Measurements from ENCODE around the gene SLC25A52.
A peak's percentile ranks its signal among the peaks of the same experiment; 100 is the strongest.
"Not testable (repeated sequence)": the region's sequence is repeated elsewhere in the genome, so short reads cannot be mapped to it uniquely, and the experiment has no call there.

SLC25A52 gene, protein sequence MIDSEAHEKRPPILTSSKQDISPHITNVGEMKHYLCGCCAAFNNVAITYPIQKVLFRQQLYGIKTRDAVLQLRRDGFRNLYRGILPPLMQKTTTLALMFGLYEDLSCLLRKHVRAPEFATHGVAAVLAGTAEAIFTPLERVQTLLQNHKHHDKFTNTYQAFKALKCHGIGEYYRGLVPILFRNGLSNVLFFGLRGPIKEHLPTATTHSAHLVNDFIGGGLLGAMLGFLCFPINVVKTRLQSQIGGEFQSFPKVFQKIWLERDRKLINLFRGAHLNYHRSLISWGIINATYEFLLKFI

DNA sequence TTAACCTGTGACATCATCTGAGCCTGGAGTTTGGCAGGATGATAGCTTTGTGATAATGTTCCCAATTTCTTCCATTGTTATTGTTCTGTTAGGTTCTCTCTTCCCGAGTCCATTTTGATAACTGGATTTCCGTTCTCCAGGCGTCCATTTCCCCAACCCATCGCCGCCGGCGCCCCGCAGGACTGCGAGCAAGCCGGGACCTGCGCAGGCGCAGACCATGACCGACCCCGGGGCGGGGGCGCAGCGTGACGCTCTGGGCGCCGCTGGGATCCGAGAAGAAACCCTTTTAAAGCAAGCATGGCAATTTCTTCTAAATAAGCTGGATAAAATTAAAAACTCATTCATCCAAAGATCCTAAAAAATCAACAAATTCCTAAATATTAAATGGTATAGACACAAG is at the start of gene SLC25A52:
TSS of gene SLC25A52 (minus strand) at position 186 of the 400 bp plus-strand sequence. CDS start 219 bp downstream, outside the sequence.
- DNase-seq (ENCODE audit: low read depth), result no peak

DNA sequence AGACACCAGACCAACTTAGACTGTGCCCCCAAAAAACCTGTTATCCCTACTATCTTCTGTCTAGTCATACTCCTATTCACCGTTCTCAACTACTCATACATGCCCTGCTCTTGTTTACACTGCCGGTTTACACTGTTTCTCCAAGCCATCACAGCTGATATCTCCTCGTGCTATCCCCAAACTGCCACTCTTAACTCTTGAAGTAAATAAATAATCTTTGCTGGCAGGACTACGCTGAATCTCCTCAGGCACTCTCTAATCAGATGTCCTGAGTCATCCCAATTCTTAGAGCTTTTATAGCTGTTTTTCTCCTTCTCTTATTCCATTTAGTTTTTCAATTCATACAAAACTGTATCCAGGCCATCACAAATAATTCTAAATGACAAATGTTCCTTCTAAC is 48.4 kb upstream of the SLC25A52 start:
- DNase-seq (ENCODE audit: low read depth), result not testable (repeated sequence)

DNA sequence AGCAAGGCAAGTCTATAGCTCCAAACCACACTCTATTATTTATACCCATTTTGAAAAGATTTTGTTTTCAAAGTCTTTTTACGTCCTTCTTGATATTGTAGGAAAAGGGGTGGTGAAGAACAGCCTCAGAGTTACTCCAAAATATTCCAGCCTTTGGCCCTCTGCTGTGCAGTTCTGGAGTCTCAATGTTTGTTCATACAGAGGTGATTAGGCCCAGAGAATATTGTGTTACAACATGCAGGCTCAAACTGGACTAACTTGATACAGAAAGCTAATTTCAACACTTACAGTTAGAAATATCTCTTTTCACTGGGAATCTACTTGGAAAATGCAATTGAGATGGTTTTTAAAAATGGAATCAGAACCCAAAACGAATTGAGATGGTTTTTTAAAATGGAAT is 40.4 kb upstream of the SLC25A52 start:
- DNase-seq (ENCODE audit: low read depth), result no peak

DNA sequence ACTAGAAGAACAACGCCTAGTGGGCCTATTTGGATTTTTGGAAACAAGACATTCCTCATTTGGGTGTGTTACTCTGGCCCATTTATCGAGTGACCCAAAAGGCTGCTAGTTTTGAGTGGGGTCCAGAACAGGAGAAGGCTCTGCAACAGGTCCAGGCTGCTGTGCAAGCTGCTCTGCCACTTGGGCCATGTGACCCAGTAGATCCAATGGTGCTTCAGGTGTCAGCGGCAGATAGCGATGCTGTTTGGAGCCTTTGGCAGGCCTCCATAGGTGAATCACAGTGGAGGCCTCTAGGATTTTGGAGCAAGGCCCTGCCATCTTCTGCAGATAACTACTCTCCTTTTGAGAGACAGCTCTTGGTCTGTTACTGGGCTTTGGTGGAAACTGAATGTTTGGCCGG is 38.6 kb upstream of the SLC25A52 start:
- DNase-seq (ENCODE audit: low read depth), result not testable (repeated sequence)

DNA sequence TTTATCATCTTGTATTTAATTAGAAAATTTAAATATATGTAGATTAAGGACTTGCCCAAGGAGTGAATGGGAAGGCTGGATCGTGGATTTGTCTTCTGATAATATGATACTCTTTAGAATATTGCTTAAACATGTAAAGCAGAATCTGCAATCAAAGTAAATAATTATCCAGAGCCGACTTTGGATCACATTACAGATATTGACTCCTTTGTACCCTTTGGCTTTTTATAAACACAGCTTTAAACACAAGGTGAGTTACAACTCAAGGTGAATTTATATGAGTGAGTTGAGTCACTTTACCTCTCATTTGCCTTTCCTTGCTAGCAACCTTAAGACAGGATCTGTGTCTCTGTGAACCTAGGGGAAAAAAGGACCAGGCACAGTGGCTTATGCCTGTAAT is 37.7 kb upstream of the SLC25A52 start:
- no peak for DNase-seq (ENCODE audit: low read depth)

DNA sequence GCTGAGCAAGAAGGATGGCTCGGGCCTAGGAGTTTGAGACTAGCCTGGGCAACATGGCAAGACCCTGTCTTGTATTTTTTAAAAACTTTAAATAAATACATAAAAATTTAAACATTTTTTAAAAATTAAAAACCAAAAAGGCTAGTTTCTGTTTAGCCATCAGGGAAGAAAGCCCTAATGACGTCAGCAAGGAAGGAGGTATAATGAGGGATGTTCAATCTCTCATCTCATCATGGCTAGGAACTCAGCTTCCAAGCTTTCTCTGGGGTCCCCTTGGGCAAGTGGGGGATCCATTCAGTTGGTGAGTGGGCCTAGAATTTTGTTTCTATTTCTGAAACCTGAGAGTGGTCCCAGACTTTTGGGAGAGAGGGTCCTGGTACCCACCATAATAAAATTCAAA is 35.1 kb upstream of the SLC25A52 start:
- no peak for DNase-seq (ENCODE audit: low read depth)

DNA sequence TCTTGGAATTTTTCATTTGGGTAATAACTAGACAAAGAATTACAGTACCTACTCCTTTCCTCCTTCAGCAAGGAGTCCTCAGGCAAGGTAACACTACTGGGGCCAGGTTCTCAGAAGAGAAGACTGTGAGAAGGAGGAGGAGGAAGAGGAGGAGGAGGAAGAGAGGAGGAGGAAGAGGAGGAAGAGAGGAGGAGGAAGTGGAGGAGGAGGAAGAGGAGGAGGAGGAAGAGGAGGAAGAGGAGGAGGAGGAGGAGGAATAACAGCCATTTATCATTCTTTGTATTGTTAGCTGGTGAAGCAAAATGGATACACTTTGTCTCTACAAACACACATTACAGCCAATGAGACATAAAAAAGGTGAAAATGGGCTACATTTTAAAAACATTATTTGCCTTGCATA is 32.9 kb upstream of the SLC25A52 start:
- DNase-seq (ENCODE audit: low read depth), result no peak

DNA sequence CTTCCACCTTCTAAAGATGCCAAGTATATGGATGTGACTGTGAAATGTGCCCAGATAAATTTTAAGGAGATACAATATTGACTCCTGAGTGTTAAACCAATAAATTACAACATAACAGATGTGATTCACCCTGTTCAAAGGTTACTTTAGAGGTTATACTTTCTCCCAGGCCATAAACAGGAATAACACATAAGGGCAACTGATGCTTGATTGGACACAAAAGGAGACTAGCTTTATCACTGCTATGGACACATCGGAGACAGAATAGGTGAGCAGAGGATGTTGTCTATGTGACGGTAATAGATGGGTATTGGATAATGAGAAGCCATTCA is 31.9 kb upstream of the SLC25A52 start:
- DNase-seq (ENCODE audit: low read depth), result no peak

DNA sequence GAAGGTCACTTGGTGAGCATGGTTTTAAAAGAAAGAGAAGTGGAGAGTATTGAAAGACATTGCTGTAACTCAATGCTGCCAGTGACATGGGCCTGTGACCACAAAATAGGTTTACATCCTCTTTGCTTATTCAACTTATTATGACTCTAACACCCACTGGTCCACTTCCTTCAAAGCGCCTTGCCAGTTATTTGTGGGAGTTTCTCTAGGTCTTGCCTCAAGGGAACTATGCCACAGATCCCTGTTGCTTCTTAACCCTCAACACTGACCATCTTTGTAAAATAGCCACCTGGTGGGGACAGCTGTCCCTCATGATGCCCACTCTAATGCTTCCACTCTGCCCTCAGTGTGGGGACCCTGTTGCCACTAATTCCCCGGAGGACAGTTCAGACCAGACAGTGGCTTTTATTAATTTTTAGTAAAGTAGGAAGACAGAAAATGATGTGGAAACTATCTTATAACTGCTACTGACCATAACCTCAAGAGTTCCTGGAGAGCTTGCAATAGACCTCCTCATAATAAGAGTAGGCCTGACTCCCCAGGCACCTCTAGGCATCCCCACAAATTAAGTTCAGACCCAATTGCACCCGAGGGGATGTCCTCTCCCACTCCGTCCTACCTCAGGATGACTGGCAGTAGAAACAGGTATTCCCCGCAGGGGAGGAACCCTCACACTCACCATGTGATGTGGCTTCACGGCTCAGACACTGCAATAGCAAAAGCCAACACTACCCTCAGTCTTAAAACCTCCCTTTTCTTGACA is 31.3 kb upstream of the SLC25A52 start:
- DNase-seq (ENCODE audit: low read depth), result no peak

DNA sequence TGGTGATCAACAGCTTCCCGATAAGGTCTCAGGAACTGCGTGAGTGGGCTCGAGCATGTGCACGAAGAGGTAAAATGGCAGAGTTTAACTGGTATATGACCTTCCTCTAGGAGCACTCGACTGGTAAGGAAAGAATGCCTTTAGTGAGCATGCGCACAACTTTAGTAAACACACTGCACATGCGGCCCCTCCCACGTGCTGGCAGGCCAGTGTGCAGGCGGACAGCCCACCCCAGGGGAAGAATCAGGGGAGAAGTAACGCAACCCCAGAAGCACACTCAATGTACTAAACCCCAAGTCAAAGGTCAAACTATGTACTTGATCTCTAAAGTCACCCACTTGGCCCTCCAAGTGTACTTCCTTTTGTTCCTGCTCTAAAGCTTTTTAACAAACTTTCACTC is 28.7 kb upstream of the SLC25A52 start:
- no peak for DNase-seq (ENCODE audit: low read depth)

DNA sequence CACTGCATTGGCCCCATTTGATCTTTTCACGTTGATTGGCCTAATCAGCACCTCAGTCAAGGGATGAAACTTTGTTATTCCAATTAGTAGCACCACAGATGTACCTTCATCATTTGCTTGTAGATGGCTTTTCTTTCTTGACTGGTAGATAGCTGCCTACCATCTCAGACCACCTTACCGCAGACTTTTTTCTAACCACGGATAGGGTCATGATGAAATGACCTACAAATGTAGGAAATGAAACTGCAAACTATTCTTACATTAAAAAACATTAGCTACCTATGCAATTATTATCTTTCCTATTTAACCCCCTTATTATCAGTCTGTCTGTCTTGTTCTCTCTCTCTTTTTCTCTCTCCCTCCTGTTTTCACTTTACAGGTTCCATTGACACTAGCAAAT is 22.4 kb upstream of the SLC25A52 start:
- DNase-seq (ENCODE audit: low read depth), result no peak

DNA sequence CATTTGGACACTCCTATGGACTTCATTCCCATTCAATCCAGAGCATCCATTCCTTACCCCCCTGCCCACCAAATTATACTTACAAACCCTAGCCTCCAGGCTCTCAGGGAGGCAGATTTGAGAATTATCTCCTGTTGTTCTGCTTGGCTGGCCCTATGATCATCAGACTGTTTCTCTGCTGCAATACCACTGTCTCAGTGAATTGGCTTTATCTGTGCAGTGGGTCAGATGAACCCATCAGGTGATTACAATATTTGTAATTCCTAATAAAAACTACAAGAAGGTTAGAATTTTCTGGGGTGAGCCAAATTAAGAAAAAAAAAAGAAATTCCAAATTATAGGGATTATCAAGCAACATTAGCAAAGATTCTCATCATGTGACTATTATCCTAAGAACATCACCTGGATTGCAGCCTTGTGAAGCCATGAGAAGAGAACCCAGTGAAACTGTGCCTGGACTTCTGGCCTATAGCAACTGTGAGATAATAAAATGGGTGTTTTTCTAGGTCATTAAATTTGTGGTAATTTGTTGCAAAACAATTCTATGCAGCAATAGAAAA is 17.8 kb upstream of the SLC25A52 start:
- DNase-seq (ENCODE audit: low read depth), result no peak

DNA sequence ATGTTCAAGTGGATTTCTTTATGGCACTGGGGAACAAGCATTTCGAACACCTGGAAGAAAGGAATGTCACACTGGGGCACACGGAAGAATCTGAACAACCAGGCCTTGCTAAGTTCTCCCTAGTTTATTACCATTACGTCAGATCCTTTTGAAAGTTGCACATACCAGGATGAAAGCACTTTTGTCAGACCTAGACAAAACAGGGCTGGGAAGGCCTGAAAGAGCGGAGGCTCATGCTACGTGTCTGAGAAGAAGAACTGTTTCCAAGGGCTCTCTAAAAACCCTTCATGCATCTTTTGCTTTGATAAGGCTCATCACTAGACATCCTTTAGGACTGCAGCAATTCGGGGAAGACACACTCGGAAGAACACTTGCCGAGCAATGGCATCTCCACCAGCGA is 15.4 kb upstream of the SLC25A52 start:
- DNase-seq (ENCODE audit: low read depth), result no peak

DNA sequence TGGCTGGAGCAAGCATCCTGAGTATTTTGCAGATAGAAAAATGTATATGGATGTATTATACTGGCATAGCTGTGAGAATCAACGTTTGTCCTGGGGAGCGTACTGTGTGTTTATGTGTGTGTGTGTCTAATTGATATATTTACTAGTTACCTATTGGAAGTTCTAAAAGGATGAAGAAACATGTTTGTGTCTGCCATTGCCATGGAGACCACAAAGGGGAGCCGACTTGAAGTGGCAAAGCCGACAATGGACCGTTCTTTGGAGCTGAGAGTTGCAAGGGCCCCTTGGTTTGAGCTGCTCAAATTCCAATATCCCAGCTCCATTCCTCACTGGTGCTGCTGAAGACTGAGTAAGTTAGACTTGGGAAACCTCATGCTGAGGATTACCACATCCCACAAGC is 14.3 kb upstream of the SLC25A52 start:
- no peak for DNase-seq (ENCODE audit: low read depth)

DNA sequence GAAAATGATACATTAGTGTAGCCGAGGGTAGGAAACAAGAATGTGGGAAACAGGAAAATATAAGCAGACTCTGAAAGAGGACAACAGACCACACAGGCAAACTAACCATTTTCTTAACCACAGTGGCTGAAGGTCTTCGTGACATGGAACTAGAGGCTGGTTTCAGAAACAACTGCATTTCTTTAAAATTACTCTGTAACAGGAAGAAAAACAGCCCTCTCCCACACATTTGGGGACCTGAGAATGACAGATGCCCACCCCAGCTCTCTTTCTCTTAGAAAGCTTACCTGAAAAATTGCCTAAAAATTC is 13.8 kb upstream of the SLC25A52 start:
- DNase-seq (ENCODE audit: low read depth), result no peak

DNA sequence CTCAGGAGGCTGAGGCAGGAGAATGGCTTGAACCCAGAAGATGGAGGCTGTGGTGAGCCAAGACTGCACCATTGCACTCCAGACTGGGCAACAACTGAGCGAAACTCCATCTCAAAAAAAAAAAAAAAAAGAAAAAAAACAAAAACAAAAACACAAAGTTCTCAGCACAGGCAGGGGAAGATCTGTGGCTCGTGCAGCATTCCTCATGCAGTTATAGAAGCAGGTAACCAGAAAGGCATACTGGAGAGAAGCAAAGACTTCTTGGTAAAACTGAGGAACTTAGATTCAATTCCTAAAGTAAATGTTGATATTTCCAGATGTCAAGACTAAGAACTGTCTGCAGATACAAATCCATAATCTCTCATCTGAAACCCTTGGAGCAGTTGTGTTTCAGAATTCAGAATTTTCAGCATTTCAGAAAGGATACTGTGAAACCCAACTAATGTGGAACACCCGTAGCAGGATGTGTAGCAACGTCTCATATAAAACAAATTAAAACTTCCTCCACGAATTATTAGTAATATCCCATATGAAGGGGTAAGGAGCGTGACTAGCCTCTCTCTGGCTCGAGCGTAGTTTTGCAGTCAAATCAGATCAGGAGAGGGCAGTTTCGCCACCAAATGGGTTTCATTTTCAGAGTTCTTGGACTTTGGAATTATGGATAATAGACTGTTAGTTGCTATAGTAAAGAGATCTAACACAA is 13.2 kb upstream of the SLC25A52 start:
- no peak for DNase-seq (ENCODE audit: low read depth)

DNA sequence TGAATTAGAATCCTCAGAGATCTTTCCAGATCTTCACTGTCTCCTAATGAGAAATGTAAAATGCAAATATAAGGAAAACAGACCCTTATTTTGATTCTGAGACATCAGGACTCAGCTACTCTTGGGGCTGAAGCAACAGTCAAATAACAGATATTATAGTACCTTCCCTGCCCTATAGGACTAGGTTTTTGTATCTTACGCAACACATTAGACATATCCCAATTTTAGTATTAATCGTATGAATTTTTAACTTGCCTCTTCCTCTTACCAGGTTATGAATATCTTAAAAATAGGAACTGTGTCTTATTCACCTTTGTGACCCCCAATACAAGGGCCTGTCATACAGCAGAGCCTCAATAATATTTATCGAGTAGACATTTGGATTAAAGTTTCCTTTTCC is 12.0 kb upstream of the SLC25A52 start:
- no peak for DNase-seq (ENCODE audit: low read depth)

DNA sequence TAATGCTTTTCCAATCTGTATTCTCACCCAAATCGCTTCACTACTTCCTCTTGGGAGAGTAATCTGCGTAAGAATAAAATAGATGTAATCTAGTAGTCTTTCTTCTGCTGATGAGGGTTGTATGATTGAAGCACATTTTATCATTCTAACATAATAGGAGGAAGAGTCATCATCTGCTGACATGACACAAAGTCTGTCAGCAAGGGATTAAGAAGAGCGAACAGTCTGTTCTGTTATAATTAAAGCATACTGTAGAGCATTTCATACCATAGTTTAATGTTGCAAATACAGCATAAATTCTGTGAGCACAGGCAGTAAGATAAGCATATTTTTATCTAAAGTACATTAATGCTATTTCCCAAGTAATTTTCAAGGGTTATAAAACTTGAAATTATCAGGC is 10.4 kb downstream of the SLC25A52 start:
- DNase-seq (ENCODE audit: low read depth), result no peak

DNA sequence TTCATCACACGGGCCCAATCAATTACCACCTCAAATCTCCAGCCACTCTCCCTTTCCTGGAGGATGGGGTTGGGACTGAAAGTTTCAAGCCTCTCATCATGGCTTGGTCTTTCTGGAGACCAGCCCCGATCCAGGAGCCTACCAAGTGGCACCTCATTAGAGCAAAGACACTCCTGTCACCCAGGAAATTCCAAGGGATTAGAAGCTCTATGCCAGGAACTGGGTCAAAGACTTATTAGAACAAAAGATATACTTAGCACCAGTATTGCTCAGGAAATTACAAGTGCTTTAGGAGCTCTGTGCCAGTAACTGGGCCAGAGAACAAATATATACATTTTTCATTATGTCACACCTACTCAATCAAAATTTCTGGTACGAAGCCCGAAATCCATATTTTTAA is 14.3 kb downstream of the SLC25A52 start:
- DNase-seq (ENCODE audit: low read depth), result no peak

DNA sequence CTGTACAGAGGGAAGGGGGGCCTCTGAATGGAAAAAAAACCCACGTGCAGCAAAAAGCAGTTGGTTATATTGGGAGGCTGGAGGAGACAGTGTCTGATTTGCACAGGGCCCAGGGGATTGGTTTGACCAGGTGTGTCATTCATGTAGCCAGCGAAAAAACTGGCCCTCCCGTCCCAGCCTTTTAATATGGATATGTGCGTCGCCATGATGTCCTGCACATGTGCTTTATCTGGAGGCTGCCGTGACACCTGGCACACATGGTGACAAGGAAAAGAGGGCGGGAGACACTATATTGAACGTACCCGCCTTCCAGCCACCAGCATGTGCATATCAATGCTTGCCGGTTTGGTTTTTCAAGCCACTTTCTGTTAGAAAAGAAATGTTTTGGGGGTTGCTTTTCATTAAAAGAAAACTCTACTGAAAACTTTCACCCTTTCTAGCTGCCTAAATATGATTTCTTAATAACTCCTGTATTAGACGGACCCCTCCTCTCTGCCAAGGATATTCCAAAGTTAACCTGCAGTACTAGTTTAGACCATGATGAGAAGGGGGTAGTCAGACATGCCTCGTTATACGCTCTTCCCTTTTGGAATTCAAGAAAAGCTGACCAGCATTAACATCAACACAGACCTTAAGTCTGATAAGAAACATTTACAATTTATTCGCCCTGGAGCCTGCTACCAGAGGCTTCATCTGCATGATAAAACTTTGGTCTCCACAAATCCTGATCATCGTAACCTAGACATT is 16.2 kb downstream of the SLC25A52 start:
- no peak for DNase-seq (ENCODE audit: low read depth)

DNA sequence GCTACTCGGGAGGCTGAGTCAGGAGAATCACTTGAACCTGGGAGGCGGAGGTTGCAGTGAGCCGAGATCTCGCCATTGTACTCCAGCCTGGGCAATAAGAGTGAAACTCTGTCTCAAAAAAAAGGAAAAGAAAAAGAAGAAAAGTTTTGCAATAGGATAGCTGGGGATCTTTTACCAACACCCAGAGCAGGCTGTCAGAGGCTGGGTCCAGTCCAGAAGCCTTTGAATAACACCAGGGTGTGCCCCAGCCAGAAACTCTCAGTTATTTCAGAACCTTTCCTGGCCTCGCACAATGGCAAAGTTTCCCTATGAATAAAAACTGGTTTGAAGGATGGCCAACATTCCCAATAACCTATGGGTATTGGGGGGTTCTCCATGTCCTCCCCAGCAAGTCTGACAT is 17.1 kb downstream of the SLC25A52 start:
- not testable (repeated sequence) for DNase-seq (ENCODE audit: low read depth)

DNA sequence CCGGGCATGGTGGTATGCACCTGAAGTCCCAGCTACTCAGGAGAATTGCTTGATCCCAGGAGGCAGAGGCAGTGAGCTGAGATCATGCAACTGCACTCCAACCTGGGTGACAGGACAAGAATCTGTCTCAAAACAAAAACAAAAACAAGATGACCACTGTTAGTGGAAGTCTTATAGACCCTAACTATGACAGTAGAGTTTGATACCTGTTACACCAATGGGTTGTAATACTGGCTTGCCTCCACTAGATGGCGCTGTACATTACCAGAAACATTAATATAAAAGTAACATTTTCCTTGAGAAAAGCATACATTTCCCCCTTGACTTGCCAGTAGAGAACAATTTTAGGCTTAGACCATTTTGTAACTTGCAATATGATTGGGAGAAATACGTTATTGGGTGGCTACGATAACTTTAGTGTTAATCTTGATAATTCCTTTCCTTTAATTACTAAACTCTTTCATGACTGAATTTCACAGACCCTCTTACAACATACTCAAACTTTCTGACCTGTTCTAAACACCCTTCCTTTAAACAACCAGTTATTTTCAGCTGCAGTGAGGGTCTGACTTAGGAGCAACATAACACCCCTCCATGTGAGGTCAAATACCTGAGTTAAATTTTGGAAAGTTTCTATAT is 19.5 kb downstream of the SLC25A52 start:
- peak; percentile 45 for DNase-seq (ENCODE audit: low read depth)

All from activated gamma-delta T cell treated with anti-CD3 and anti-CD28 coated beads, Interleukin-2, amount 50 U/mL, for 16 hours (primary cell).